NCI-H82 treated with DMSO at 0.1 percent for 48 hours (cell line): ENCODE data around the gene SETD1A.

Source experiments
- DNase-seq: peaks from one replicate; lab custom pipeline; 2025; ENCODE audit not compliant: unreplicated experiment; lab: John Stamatoyannopoulos, UW

Gene SETD1A

GRCh38 chr16:30953111-30953510 lies 4.4 kb upstream of the SETD1A start:
- no peak for DNase-seq

- DNase-seq, result peak; percentile 49
These were observed 3.9 kb upstream of the SETD1A start for GRCh38 chr16:30953511-30954124.

GRCh38 chr16:30954993-30955392 lies 2.6 kb upstream of the SETD1A start:
- DNase-seq, result no peak

- peak; percentile 27 for DNase-seq
These were observed 726 bp upstream of the SETD1A start for GRCh38 chr16:30956601-30957455.

GRCh38 chr16:30958175-30959079 lies 873 bp downstream of the SETD1A start:
- no peak for DNase-seq

- DNase-seq, result no peak
These were observed 3.8 kb downstream of the SETD1A start for GRCh38 chr16:30961384-30961783.

GRCh38 chr16:30963925-30964511 lies 6.5 kb downstream of the SETD1A start:
- DNase-seq, result no peak

GRCh38 chr16:30964574-30965226 lies 7.1 kb downstream of the SETD1A start:
- no peak for DNase-seq

- DNase-seq, result no peak
These were observed 7.9 kb downstream of the SETD1A start for GRCh38 chr16:30965436-30965835.

GRCh38 chr16:30966033-30966619 lies 8.6 kb downstream of the SETD1A start:
- DNase-seq, result no peak

- DNase-seq, result no peak
These were observed 10.2 kb downstream of the SETD1A start for GRCh38 chr16:30967795-30968194.

GRCh38 chr16:30969246-30969842 lies 11.8 kb downstream of the SETD1A start:
- no peak for DNase-seq

GRCh38 chr16:30971298-30971697 lies 13.7 kb downstream of the SETD1A start:
- no peak for DNase-seq

- no peak for DNase-seq
These were observed 15.3 kb downstream of the SETD1A start for GRCh38 chr16:30972872-30973271.

GRCh38 chr16:30974348-30974747 lies 16.8 kb downstream of the SETD1A start:
- no peak for DNase-seq

GRCh38 chr16:30976486-30976885 lies 18.9 kb downstream of the SETD1A start:
- DNase-seq, result no peak

- DNase-seq, result no peak
These were observed 19.9 kb downstream of the SETD1A start for GRCh38 chr16:30977502-30977901.

GRCh38 chr16:30979170-30980022 lies 21.8 kb downstream of the SETD1A start:
- DNase-seq, result no peak

GRCh38 chr16:30980023-30980371 lies 22.4 kb downstream of the SETD1A start:
- DNase-seq, result no peak
